Omental fat pad (tissue), 4 donors: ENCODE measurements around the gene ATP9B. TPM values are rescaled to one million over a fixed set of nuclear protein-coding genes. Genes with fewer than 3 reads are reported as not detected.

ENCODE experiments used
- ATAC-seq: fragments of 150-250 bp; one replicate; pipeline ENCODE4 v1.9.1; 2016; ENCODE audit warnings: mild to moderate bottlenecking, moderate library complexity; ENCODE audit not compliant: low FRiP score
- DNase-seq: peaks from one replicate; pipeline ENCODE4 v3.0.0-alpha.2; 2019; ENCODE audit warnings: low spot score
- CTCF ChIP-seq, 3 donors: fragments of 450-650 bp; IDR thresholded peaks; one replicate each; pipeline ENCODE4 v1.5.1; 2016 to 2017; ENCODE audit warnings: antibody characterized with exemption in 3 of 3, mild to moderate bottlenecking in 3 of 3, moderate library complexity in 2 of 3
- total RNA-seq, 4 donors: library from RNA; depleted of rRNA; stranded (reverse); fragments of >200 nt; gene quantifications; one replicate each; pipeline ENCODE4 v1.1.0, GENCODE V29; 2016

ATP9B gene
- total RNA-seq, 4 donors from 2014 or later = 28.8 to 47.3 (median 39.8) TPM

GRCh38 chr18:79107886-79108285 lies 38.7 kb downstream of the ATP9B start:
- no peak for DNase-seq
- no peak for ATAC-seq
- TF ChIP-seq CTCF (IDR thresholded peaks at IDR 0.05) = no peak

GRCh38 chr18:79108549-79109215 lies 39.5 kb downstream of the ATP9B start:
- no peak for DNase-seq
- no peak for ATAC-seq
- TF ChIP-seq CTCF (IDR thresholded peaks at IDR 0.05) = no peak

- no peak for ATAC-seq
- TF ChIP-seq CTCF (IDR thresholded peaks at IDR 0.05) = no peak
- DNase-seq = no peak
Observed at GRCh38 chr18:79111483-79111882, 42.3 kb downstream of the ATP9B start.

GRCh38 chr18:79117385-79117784 lies 48.2 kb downstream of the ATP9B start:
- ATAC-seq (no peak), DNase-seq (no peak)
- no peak for TF ChIP-seq CTCF (IDR thresholded peaks at IDR 0.05)

GRCh38 chr18:79117788-79118187 lies 48.6 kb downstream of the ATP9B start:
- DNase-seq (no peak), ATAC-seq (no peak)

GRCh38 chr18:79118797-79119196 lies 49.6 kb downstream of the ATP9B start:
- no peak for ATAC-seq
- no peak for DNase-seq
- no peak for TF ChIP-seq CTCF (IDR thresholded peaks at IDR 0.05)

More at GRCh38 chr18:79117788-79118187, 48.6 kb downstream of the ATP9B start:
- TF ChIP-seq CTCF (IDR thresholded peaks at IDR 0.05) = no peak

GRCh38 chr18:79121746-79122474 lies 52.7 kb downstream of the ATP9B start:
- no peak for ATAC-seq
- DNase-seq = no peak
- TF ChIP-seq CTCF (IDR thresholded peaks at IDR 0.05) = no peak
